Measurements from ENCODE around the gene DELE1. TPM values are rescaled to one million over a fixed set of nuclear protein-coding genes. Genes with fewer than 3 reads are reported as not detected.
A peak's percentile ranks its signal among the peaks of the same experiment; 100 is the strongest.

DELE1 gene
- total RNA-seq, 3 donors from 2014 or later (not counting 1 experiment from before 2014, with no cell fraction given), result 106 to 125 (median 115) TPM

GRCh38 chr5:141950207-141951005 lies 26.7 kb downstream of the DELE1 start:
- Mint-ChIP-seq H3K27me3 (ENCODE audit: low read depth in 2 of 2) (peaks cover 0 to 4% of the 10 kb centered on the region in 2 donors), H3K36me3 (no peaks in the 10 kb centered on the region), H3K27ac (no peak overlapping the region), H3K9me3 (no peaks in the 10 kb centered on the region), H3K4me1 (peaks cover 5 to 16% of the 10 kb centered on the region in 2 donors), H3K4me3 (no peak overlapping the region)
- TF ChIP-seq CTCF (IDR thresholded peaks at IDR 0.05), result no peak
- ATAC-seq (no peak), DNase-seq (no peak)
- Histone ChIP-seq H3K27ac (ENCODE audit: low read length) (no peak overlapping the region), H3K36me3 (ENCODE audit: control insufficient read depth, insufficient read depth, low read length) (no peaks in the 10 kb centered on the region), H3K4me1 (ENCODE audit: control insufficient read depth, insufficient read depth, low read length) (no peaks in the 10 kb centered on the region), H3K4me3 (ENCODE audit: low read length) (no peak overlapping the region), H3K27me3 (ENCODE audit: control insufficient read depth, insufficient read depth, low read length) (no peaks in the 10 kb centered on the region), H3K9me3 (ENCODE audit: control insufficient read depth, insufficient read depth, low read length) (no peaks in the 10 kb centered on the region)
- intact Hi-C loops (cut with micrococcal nuclease), result no loop called here
- 100% methylated on average over 2 of the region's 3 CpGs for WGBS (ENCODE audit: insufficient coverage)

GRCh38 chr5:141951332-141951781 lies 27.7 kb downstream of the DELE1 start:
- DNase-seq (peak in 1 of 2 donors; percentile 53), ATAC-seq (peak in 2 of 3 donors; percentile 58 to 74)
- intact Hi-C loops (cut with micrococcal nuclease), result no loop called here
- peaks cover 0 to 4% of the 10 kb centered on the region in 2 donors for H3K27me3 Mint-ChIP-seq (ENCODE audit: low read depth in 2 of 2)
- H3K9me3 Mint-ChIP-seq, result no peaks in the 10 kb centered on the region
- Histone ChIP-seq H3K27me3 (ENCODE audit: control insufficient read depth, insufficient read depth, low read length) (no peaks in the 10 kb centered on the region), H3K4me1 (ENCODE audit: control insufficient read depth, insufficient read depth, low read length) (no peaks in the 10 kb centered on the region), H3K36me3 (ENCODE audit: control insufficient read depth, insufficient read depth, low read length) (no peaks in the 10 kb centered on the region), H3K9me3 (ENCODE audit: control insufficient read depth, insufficient read depth, low read length) (no peaks in the 10 kb centered on the region), H3K27ac (ENCODE audit: low read length) (no peak overlapping the region), H3K4me3 (ENCODE audit: low read length) (no peak overlapping the region)
- H3K27ac Mint-ChIP-seq, result peak overlapping the region in 1 of 2 donors; percentile 56
- H3K36me3 Mint-ChIP-seq, result no peaks in the 10 kb centered on the region
- WGBS (ENCODE audit: insufficient coverage), result 67% methylated on average over 9 of the region's 9 CpGs
- H3K4me1 Mint-ChIP-seq, result peaks cover 5 to 16% of the 10 kb centered on the region in 2 donors
- no peak overlapping the region for H3K4me3 Mint-ChIP-seq
- TF ChIP-seq CTCF (IDR thresholded peaks at IDR 0.05), result peak; percentile 36

GRCh38 chr5:141952020-141952419 lies 28.3 kb downstream of the DELE1 start:
- Mint-ChIP-seq H3K36me3 (no peaks in the 10 kb centered on the region), H3K27me3 (ENCODE audit: low read depth in 2 of 2) (peaks cover 0 to 4% of the 10 kb centered on the region in 2 donors), H3K4me1 (peaks cover 5 to 16% of the 10 kb centered on the region in 2 donors), H3K27ac (peak overlapping the region in 1 of 2 donors; percentile 56), H3K4me3 (no peak overlapping the region), H3K9me3 (no peaks in the 10 kb centered on the region)
- H3K4me1 ChIP-seq (ENCODE audit: control insufficient read depth, insufficient read depth, low read length), result no peaks in the 10 kb centered on the region
- H3K27me3 ChIP-seq (ENCODE audit: control insufficient read depth, insufficient read depth, low read length), result no peaks in the 10 kb centered on the region
- H3K27ac ChIP-seq (ENCODE audit: low read length), result no peak overlapping the region
- ATAC-seq (no peak), DNase-seq (no peak)
- H3K4me3 ChIP-seq (ENCODE audit: low read length), result no peak overlapping the region
- 39% methylated on average over 2 of the region's 2 CpGs for WGBS (ENCODE audit: insufficient coverage)
- no peak for TF ChIP-seq CTCF (IDR thresholded peaks at IDR 0.05)
- H3K36me3 ChIP-seq (ENCODE audit: control insufficient read depth, insufficient read depth, low read length), result no peaks in the 10 kb centered on the region
- H3K9me3 ChIP-seq (ENCODE audit: control insufficient read depth, insufficient read depth, low read length), result no peaks in the 10 kb centered on the region
- intact Hi-C loops (cut with micrococcal nuclease), result no loop called here

All from natural killer cell (primary cell).